K562 (cell line): Measurements from ENCODE around the gene TBC1D17. TPM values are rescaled to one million over a fixed set of nuclear protein-coding genes. Genes with fewer than 3 reads are reported as not detected.

ENCODE experiments used
- C11orf30 ChIP-seq: fragments of 450-650 bp; IDR thresholded peaks from 2 replicates; pipeline ENCODE4 v1.6.1; 2016; ENCODE audit warnings: low read depth, mild to moderate bottlenecking
- CBX2 ChIP-seq: fragments of 200-600 bp; sonication (generic); IDR thresholded peaks from one replicate; pipeline ENCODE4 v1.6.1; 2012; ENCODE audit warnings: mild to moderate bottlenecking, low read length, inconsistent platforms; ENCODE audit not compliant: insufficient read depth, poor library complexity, severe bottlenecking
- ELF4 ChIP-seq: fragments of 450-650 bp; formaldehyde crosslinking; IDR thresholded peaks from 2 replicates; pipeline ENCODE4 v1.4.0; 2022; ENCODE audit warnings: missing genetic modification characterization
- NONO ChIP-seq, 2 experiments: fragments of 200-400 bp in 1 of 2; fragments of 450-650 bp in 1 of 2; formaldehyde crosslinking in 1 of 2; IDR thresholded peaks; 2 replicates each; pipeline ENCODE4 v1.6.1; 2017; ENCODE audit warnings: low read depth in 2 of 2, mild to moderate bottlenecking in 2 of 2, moderate library complexity in 2 of 2, low read length in 1 of 2
- NR2C2 ChIP-seq, 2 experiments: fragments of 200-800 bp in 1 of 2; sonication (Bioruptor generic) in 1 of 2; sonication (generic) in 1 of 2; formaldehyde crosslinking in 1 of 2; IDR thresholded peaks; 2 replicates each; pipeline versions ENCODE4 v1.6.1 to v1.8.0; 2016 to 2022; ENCODE audit warnings: mild to moderate bottlenecking in 1 of 2, missing compliant biosample characterization in 1 of 2, missing genetic modification characterization in 1 of 2, missing genetic modification reagents in 1 of 2
- PCBP1 ChIP-seq: fragments of 200-400 bp; formaldehyde crosslinking; IDR thresholded peaks from 2 replicates; pipeline ENCODE4 v1.6.1; 2018; ENCODE audit warnings: mild to moderate bottlenecking, low read depth, low read length; ENCODE audit not compliant: poor library complexity, severe bottlenecking
- PURB ChIP-seq: sonication (generic); formaldehyde crosslinking; IDR thresholded peaks from 2 replicates; pipeline ENCODE4 v1.9.0; 2021; ENCODE audit warnings: low read depth, mild to moderate bottlenecking, missing genetic modification reagents
- SMARCB1 ChIP-seq: IDR thresholded peaks from 2 replicates; pipeline ENCODE4 v1.6.1; 2011; ENCODE audit warnings: improper control_type of control experiment, low read depth; ENCODE audit not compliant: insufficient read length
- TRIM24 ChIP-seq, 2 experiments: fragments of 450-650 bp; IDR thresholded peaks; 2 replicates each; pipeline ENCODE4 v1.6.1; 2016
- ZNF3 ChIP-seq: fragments of 250-450 bp; sonication (Bioruptor Pico); IDR thresholded peaks from 2 replicates; pipeline ENCODE4 v1.5.0; 2021; ENCODE audit warnings: mild to moderate bottlenecking, moderate library complexity
- ZNF431 ChIP-seq: sonication (generic); formaldehyde crosslinking; IDR thresholded peaks from 2 replicates; pipeline ENCODE4 v1.8.0; 2022; ENCODE audit warnings: mild to moderate bottlenecking, missing genetic modification reagents
- ZNF76 ChIP-seq: fragments of 250-450 bp; sonication (Bioruptor Pico); IDR thresholded peaks from 2 replicates; pipeline ENCODE4 v1.4.0; 2020; ENCODE audit warnings: mild to moderate bottlenecking, moderate library complexity, borderline replicate concordance
- ZSCAN29 ChIP-seq: fragments of 450-650 bp; IDR thresholded peaks from 2 replicates; pipeline ENCODE4 v1.6.1; 2017
- polyA plus RNA-seq, 8 experiments: library from polyadenylated mRNA; depleted of rRNA in 4 of 8; stranded (reverse) in 5 of 8; unstranded in 3 of 8; fragments of >200 nt; fragmentation: Nextera tagmentation in 2 of 8; fragmentation: Illumina TruSeq in 1 of 8; extraction: Ambion mirVana in 2 of 8; extraction: Trizol in 1 of 8; gene quantifications; 2 replicates each; pipeline versions ENCODE4 v1.2.1 to v1.2.3, GENCODE V29; 2011 to 2014; ENCODE audit warnings: inconsistent platforms in 1 of 8, missing spikeins in 1 of 8
- total RNA-seq, 7 experiments: library from RNA; depleted of rRNA in 6 of 7; stranded (reverse); fragments of >200 nt in 6 of 7; fragmentation: Illumina TruSeq in 2 of 7; extraction: Trizol in 2 of 7; gene quantifications; 2 replicates each; pipeline versions ENCODE4 v1.2.1 to v1.2.3, GENCODE V29; 2011 to 2021; ENCODE audit warnings: low replicate concordance in 1 of 7
- TF ChIP-seq, protein P1 (sequence below), 2 experiments: fragments of 450-650 bp; formaldehyde crosslinking in 1 of 2; IDR thresholded peaks; 2 replicates each; pipeline versions ENCODE4 v1.4.0 to v1.6.1; 2014 to 2020; ENCODE audit warnings: mild to moderate bottlenecking in 2 of 2, borderline replicate concordance in 1 of 2, low read depth in 1 of 2
- TF ChIP-seq, protein P2 (sequence below), 2 experiments: IDR thresholded peaks in 1 of 2; conservative IDR thresholded peaks in 1 of 2; 2 replicates each; pipeline ENCODE4 v1.6.1; 2016; ENCODE audit warnings: low read depth in 2 of 2, mild to moderate bottlenecking in 1 of 2, missing compliant biosample characterization in 1 of 2, missing genetic modification characterization in 1 of 2, moderate library complexity in 1 of 2

Gene TBC1D17
- total and polyA plus RNA-seq, 9 of the 15 experiments (the other 6 are each of a cell fraction or from before 2014, with no cell fraction given): 0.42 to 16.0 (median 3.8) TPM

GRCh38 chr19:49929611-49930482, 52.3 kb downstream of the TBC1D17 start (continued):
- TF ChIP-seq, protein P1, sequence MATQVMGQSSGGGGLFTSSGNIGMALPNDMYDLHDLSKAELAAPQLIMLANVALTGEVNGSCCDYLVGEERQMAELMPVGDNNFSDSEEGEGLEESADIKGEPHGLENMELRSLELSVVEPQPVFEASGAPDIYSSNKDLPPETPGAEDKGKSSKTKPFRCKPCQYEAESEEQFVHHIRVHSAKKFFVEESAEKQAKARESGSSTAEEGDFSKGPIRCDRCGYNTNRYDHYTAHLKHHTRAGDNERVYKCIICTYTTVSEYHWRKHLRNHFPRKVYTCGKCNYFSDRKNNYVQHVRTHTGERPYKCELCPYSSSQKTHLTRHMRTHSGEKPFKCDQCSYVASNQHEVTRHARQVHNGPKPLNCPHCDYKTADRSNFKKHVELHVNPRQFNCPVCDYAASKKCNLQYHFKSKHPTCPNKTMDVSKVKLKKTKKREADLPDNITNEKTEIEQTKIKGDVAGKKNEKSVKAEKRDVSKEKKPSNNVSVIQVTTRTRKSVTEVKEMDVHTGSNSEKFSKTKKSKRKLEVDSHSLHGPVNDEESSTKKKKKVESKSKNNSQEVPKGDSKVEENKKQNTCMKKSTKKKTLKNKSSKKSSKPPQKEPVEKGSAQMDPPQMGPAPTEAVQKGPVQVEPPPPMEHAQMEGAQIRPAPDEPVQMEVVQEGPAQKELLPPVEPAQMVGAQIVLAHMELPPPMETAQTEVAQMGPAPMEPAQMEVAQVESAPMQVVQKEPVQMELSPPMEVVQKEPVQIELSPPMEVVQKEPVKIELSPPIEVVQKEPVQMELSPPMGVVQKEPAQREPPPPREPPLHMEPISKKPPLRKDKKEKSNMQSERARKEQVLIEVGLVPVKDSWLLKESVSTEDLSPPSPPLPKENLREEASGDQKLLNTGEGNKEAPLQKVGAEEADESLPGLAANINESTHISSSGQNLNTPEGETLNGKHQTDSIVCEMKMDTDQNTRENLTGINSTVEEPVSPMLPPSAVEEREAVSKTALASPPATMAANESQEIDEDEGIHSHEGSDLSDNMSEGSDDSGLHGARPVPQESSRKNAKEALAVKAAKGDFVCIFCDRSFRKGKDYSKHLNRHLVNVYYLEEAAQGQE (IDR thresholded peaks at IDR 0.05; ENCODE audit: borderline replicate concordance): no peak
- TF ChIP-seq, protein P1 (CRISPR knock-in tag; IDR thresholded peaks at IDR 0.05; ENCODE audit: low read depth): no peak
- TF ChIP-seq ELF4 (0 out of 2 replicates have a peak, but pooled peaks have one; percentile 52), SMARCB1 (no peak), ZNF3 (no peak), PURB (CRISPR knock-in tag) (no peak), CBX2 (no peak), ZSCAN29 (no peak), NONO (IDR thresholded peaks at IDR 0.05; ENCODE audit: low read depth in 2 of 2, low read length in 1 of 2) (peak in 1 of 2 experiments; percentile 45; a peak in 2 of 4 replicates), TRIM24 (IDR thresholded peaks at IDR 0.05) (0 out of 4 replicates have a peak, but pooled peaks of 1 of the 2 experiments have one; percentile 5), ZNF431 (no peak), PCBP1 (peak; percentile 43), ZNF76 (CRISPR knock-in tag) (no peak), NR2C2 (CRISPR knock-in tag; IDR thresholded peaks at IDR 0.05) (no peak), NR2C2 (tag; IDR thresholded peaks at IDR 0.05) (peak; percentile 33), C11orf30 (no peak)
- TF ChIP-seq, protein P2, sequence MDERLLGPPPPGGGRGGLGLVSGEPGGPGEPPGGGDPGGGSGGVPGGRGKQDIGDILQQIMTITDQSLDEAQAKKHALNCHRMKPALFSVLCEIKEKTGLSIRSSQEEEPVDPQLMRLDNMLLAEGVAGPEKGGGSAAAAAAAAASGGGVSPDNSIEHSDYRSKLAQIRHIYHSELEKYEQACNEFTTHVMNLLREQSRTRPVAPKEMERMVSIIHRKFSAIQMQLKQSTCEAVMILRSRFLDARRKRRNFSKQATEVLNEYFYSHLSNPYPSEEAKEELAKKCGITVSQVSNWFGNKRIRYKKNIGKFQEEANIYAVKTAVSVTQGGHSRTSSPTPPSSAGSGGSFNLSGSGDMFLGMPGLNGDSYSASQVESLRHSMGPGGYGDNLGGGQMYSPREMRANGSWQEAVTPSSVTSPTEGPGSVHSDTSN (CRISPR knock-in tag; IDR thresholded peaks at IDR 0.05; ENCODE audit: low read depth): peak; percentile 78
- TF ChIP-seq, protein P2 (tag; conservative IDR thresholded peaks at IDR 0.05; ENCODE audit: low read depth): peak; percentile 95
